Astrocyte of the cerebellum (primary cell): ENCODE measurements around the gene UBE2J1.
"Not testable (repeated sequence)": the region's sequence is repeated elsewhere in the genome, so short reads cannot be mapped to it uniquely, and the experiment has no call there.

Experiments
- DNase-seq: peaks from one replicate; pipeline ENCODE4 v3.0.0-alpha.2; 2011; ENCODE audit warnings: low read depth
- H3K4me3 ChIP-seq: 2 replicates; pipeline ENCODE4 v1.5.1; 2011; ENCODE audit warnings: mild to moderate bottlenecking, low read depth, low read length, moderate library complexity
- in situ Hi-C: cut with HindIII; loops from 2 replicates; pipeline ENCODE4 v1.10.0; 2017; ENCODE audit warnings: low sequenced_read_pairs
- TF ChIP-seq, protein P1 (sequence below): IDR thresholded peaks from 2 replicates; pipeline ENCODE4 v1.5.1; 2012; ENCODE audit warnings: low read length, low read depth, moderate library complexity, mild to moderate bottlenecking; ENCODE audit errors: missing control alignments

UBE2J1 gene

DNA sequence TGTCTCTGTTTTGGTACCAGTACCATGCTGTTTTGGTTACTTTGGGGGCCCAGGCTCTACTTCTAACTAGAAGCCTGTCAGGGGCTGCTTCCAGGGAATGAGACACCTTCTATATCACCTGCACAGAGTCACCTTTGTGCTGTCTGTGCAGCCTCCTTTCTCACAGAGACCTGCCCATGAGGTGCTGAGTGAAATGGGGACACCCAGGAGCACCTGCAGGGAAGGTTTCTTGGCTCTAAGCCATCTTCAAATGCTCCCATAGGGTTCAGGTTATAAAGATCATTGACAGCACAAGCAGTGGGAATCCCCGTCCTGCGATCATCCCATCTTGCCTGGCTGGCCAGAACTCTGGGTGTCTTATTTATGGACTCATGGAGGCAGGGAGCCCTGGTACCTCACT lies 56.5 kb downstream of the UBE2J1 start:
- no peak overlapping the region for H3K4me3 ChIP-seq
- no peak for DNase-seq
- in situ Hi-C loops: no loop called here
- TF ChIP-seq, protein P1, sequence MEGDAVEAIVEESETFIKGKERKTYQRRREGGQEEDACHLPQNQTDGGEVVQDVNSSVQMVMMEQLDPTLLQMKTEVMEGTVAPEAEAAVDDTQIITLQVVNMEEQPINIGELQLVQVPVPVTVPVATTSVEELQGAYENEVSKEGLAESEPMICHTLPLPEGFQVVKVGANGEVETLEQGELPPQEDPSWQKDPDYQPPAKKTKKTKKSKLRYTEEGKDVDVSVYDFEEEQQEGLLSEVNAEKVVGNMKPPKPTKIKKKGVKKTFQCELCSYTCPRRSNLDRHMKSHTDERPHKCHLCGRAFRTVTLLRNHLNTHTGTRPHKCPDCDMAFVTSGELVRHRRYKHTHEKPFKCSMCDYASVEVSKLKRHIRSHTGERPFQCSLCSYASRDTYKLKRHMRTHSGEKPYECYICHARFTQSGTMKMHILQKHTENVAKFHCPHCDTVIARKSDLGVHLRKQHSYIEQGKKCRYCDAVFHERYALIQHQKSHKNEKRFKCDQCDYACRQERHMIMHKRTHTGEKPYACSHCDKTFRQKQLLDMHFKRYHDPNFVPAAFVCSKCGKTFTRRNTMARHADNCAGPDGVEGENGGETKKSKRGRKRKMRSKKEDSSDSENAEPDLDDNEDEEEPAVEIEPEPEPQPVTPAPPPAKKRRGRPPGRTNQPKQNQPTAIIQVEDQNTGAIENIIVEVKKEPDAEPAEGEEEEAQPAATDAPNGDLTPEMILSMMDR: no peak

DNA sequence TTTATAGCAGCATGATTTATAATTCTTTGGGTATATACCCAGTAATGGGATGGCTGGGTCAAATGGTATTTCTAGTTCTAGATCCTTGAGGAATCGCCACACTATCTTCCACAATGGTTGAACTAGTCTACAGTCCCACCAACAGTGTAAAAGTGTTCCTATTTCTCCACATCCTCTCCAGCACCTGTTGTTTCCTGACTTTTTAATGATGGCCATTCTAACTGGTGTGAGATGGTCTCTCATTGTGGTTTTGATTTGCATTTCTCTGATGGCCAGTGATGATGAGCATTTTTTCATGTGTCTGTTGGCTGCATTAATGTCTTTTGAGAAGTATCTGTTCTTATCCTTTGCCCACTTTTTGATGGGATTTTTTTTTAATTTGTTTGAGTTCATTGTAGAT lies 57.4 kb downstream of the UBE2J1 start:
- in situ Hi-C loops, H3K4me3 ChIP-seq, DNase-seq: not testable (repeated sequence)

DNA sequence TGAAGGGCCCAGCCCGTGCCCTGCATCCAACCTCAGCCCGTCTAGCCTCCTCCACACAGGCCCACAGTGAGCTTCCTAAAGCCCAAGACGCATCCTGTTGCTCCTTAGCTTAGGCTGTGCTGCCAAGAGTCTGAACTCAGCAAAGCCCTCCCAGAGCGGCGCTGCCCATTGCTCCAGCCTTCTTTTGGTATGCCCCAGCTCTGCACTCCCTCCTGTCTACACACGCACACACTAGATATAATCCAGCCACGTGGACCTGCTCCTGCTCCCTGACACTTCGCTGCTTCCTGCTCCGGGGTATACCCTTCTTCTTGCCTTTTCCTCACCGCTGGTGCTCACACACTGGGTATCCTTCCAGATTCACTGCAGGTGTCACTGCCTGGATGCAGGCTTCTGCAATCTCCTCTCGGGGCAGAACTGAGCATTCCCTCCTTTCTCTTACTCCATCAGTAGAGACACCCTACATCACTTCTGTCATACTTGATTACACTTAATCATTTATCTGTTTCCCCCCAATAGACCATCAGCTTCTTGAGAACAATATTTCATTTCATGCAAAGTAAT lies 61.2 kb downstream of the UBE2J1 start:
- H3K4me3 ChIP-seq: no peak overlapping the region
- in situ Hi-C loops: no loop called here
- DNase-seq: no peak
- TF ChIP-seq, protein P1: no peak

DNA sequence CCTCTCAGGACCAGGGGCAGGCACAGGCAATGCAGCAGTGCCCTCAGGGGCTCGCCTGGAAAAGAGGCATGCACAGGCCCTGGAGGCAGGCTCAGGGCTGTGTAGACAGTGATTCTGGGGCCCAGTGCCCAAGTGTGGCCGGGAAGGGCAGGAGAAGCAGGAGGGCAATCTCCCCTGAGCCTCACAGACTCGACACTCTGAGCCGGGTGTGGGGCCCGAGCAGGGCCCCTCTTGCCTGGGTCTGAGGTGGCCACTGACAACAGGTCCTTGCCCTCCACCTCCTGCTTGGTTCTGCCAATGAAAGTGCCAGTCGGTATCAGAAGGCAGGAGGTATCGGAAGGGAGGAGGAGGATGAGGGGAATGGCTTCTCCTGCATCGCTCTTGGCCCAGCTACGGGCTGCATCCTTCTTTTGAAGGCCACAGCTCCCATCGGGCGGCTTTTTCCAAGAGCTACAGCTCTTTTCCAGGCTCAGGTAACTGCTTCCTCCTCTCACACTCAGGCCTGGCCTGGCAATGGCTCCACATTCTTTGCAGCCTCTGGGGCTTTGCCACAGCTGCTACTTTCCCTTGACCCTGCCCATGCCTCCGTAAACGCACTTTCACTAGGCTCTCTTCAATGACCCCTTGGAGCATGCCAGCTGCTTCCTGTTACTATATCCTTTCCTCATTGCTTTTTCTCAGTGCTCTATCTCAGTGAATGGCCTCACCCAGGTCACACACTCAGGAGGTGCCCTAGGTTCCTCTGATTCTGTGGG lies 61.9 kb downstream of the UBE2J1 start:
- TF ChIP-seq, protein P1: no peak
- in situ Hi-C loops: no loop called here
- H3K4me3 ChIP-seq: no peak overlapping the region
- no peak for DNase-seq

DNA sequence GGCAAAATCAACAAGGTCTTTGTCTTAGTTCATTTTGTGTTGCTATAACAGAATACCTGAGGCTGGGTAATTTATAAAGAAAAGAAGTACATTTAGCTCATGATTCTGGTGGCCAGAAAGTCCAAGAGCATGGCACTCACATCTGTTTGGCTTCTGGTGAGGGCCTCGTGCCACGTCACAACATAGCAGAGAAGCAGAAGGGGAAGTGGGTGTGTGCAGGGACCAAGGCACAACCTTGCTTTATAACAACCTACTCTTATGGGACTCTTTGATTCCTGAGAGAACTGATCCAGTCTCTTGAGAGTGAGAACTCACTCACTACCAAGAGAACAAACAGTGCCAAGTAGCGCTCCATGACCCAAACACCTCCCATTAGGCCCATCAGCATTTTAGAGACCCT lies 62.8 kb downstream of the UBE2J1 start:
- TF ChIP-seq, protein P1: no peak
- H3K4me3 ChIP-seq: no peak overlapping the region
- in situ Hi-C loops: no loop called here
- no peak for DNase-seq

DNA sequence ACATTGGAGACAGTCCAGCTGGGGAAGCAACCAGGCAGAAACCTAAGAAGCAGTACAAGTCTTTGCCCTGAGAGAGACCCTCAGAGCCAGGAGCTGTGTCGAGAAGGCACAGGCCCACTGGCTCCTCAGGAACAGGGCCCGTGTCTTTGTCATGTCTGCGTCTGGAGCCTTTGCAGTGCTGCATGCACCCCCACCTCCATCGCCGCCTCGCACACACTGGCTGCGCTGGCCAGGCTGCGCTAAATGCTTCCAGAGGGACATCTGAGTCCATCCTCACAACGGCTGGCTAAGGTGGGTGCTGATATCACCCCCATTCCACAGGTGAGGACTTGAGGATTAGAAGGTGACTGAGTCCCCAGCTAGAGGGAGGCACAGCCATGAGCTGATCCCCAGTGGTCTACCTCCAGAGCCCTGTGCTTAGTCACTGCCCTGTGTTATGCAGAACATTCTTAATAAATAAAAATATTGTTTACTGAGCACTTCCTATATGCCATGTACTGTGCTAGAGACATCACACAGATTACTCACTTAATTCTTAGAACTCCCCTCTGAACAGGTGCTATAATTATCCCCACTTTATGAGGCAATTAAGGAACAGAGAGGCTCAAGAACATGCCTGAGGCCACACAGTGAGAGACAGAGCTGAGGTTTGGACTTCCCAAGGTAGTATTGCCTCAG lies 65.0 kb downstream of the UBE2J1 start:
- no peak for DNase-seq
- in situ Hi-C loops: no loop called here
- H3K4me3 ChIP-seq: no peak overlapping the region
- TF ChIP-seq, protein P1: no peak

DNA sequence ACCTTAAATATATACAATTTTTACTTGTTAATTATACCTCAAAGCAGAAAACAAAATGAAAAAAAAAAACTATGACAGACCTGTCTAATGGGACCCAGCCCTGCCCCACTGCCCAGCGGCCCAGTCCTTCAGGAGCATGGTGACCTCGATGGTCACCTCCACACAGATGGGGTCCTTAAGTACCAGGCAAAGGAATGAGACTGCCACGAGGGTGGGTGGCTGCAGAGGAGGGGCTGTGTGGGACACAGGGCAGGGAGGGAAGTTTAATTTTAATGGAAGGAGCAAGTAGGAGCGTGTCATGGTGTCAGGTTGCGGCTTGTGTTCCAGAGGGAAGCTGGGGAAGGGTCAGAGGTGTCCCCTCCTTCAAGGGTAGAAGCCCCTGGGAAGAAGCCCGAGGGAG lies 66.0 kb downstream of the UBE2J1 start:
- in situ Hi-C loops: no loop called here
- no peak for DNase-seq
- no peak overlapping the region for H3K4me3 ChIP-seq
- TF ChIP-seq, protein P1: no peak
